ENCODE data around the gene INTS11.

DNA sequence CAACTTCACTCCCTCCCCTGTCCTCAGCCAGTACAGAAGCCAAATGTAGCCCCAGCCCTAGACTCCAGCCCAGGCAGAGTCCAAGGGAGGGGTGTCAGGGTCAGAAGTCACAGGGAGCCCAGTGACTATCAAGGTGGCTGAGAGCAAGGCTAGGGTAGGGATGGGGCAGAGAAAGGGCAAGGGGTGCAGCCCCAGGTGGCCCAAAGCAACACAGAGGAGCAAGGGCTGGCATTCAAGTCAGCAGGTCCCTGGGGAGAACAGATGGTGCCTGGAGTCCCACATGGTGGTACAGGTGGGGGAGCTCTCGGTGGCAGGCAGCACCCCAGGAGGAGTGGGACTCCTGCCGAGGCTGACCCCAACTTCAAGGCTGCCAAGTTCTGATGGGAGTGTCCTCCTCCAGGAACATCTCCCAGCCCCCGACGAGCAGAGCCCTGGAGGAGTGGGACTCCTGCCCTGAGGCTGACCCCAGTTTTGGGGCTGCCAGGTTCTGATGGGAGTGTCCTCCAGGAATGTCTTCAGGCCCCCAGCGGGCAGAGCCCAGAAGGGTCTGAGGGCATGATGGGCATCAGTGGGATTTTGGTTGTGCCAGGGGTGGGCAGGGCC lies 28.4 kb upstream of the INTS11 start:
- TF ChIP-seq CTCF (IDR thresholded peaks at IDR 0.05; ENCODE audit: control extremely low read depth in 1 of 3, insufficient read depth in 1 of 3, low read depth in 1 of 3, low read length in 3 of 3) (no peak), BRCA1 (IDR thresholded peaks at IDR 0.05; ENCODE audit: low read depth, low read length) (no peak), EP300 (IDR thresholded peaks at IDR 0.05; ENCODE audit: borderline replicate concordance in 1 of 2, low read depth in 2 of 2, low read length in 2 of 2) (no peak), SUZ12 (IDR thresholded peaks at IDR 0.05; ENCODE audit: low read length) (no peak)

All from H1 (cell line).